AG09309 (cell line): ENCODE results near the gene GSG1.

Experiments
- DNase-seq: peaks from one replicate; pipeline ENCODE4 v3.0.0-alpha.2; 2010; ENCODE audit warnings: low read depth
- H3K4me3 ChIP-seq: 2 replicates; pipeline ENCODE4 v1.5.1; 2011; ENCODE audit warnings: mild to moderate bottlenecking, low read depth, low read length, moderate library complexity; ENCODE audit not compliant: control insufficient read depth
- TF ChIP-seq, protein P1 (sequence below): IDR thresholded peaks from 2 replicates; pipeline ENCODE4 v1.5.1; 2011; ENCODE audit warnings: mild to moderate bottlenecking, low read depth, low read length, inconsistent platforms; ENCODE audit not compliant: insufficient read depth, control insufficient read depth; ENCODE audit errors: missing control alignments

The GSG1 gene

DNA sequence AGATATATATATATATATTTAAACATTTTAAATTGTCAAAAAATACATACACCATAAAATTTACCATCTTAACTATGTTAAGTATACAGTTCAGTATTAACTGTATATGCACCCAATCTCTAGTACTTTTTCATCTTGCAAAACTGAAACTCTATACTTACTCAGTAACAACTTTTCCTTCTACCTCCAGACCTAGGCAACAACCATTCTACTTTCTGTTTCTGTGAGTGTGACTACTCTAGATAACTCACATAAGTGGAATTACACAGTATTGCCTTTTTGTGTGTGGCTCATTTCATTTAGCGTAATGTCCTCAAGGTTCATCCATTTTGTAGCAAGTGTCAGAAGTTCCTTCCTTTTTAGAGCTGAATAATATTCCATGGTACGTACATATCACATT lies 51.0 kb downstream of the GSG1 start:
- no peak overlapping the region for H3K4me3 ChIP-seq
- TF ChIP-seq, protein P1, sequence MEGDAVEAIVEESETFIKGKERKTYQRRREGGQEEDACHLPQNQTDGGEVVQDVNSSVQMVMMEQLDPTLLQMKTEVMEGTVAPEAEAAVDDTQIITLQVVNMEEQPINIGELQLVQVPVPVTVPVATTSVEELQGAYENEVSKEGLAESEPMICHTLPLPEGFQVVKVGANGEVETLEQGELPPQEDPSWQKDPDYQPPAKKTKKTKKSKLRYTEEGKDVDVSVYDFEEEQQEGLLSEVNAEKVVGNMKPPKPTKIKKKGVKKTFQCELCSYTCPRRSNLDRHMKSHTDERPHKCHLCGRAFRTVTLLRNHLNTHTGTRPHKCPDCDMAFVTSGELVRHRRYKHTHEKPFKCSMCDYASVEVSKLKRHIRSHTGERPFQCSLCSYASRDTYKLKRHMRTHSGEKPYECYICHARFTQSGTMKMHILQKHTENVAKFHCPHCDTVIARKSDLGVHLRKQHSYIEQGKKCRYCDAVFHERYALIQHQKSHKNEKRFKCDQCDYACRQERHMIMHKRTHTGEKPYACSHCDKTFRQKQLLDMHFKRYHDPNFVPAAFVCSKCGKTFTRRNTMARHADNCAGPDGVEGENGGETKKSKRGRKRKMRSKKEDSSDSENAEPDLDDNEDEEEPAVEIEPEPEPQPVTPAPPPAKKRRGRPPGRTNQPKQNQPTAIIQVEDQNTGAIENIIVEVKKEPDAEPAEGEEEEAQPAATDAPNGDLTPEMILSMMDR, result no peak
- no peak for DNase-seq

DNA sequence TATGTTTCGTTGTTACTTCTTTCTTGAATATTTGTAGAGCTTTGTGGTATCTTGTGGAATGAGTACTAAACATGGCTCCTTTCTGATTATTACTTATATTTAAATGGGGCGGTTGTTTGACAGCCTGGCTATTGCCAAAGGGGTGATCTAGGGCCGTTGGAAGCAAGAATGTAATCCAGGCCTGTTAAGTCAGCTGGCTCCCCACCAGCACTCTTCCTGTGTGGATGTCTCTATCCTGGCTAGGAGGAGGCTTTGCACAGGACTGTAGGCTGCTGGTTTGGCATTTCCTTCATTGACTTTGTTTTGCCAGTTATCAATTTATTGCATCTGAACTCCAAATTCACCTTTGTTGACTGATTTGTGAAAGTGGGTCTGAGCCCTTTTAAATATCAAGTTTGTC lies 53.7 kb downstream of the GSG1 start:
- no peak overlapping the region for H3K4me3 ChIP-seq
- TF ChIP-seq, protein P1, result no peak
- DNase-seq, result peak; percentile 2

DNA sequence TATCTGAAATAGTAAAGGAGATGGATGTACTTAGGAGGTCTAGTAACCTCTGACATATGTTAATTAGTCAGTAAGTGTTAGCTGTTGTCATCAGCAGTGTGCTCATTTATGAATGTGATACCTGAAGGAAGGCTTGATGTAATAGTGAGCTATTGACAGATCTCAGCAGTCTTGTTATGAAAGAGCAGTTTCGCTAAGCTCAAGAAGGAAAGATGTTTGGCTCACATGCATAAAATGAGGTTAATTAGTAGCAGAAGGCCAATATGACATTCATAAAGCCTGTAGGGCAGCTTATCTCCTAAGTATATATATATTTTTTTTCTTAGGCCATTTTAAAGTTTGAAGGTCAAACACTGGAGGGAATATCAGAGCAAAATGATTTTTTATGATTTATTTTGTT lies 56.5 kb downstream of the GSG1 start:
- H3K4me3 ChIP-seq, result no peak overlapping the region
- DNase-seq, result no peak
- TF ChIP-seq, protein P1, result no peak

DNA sequence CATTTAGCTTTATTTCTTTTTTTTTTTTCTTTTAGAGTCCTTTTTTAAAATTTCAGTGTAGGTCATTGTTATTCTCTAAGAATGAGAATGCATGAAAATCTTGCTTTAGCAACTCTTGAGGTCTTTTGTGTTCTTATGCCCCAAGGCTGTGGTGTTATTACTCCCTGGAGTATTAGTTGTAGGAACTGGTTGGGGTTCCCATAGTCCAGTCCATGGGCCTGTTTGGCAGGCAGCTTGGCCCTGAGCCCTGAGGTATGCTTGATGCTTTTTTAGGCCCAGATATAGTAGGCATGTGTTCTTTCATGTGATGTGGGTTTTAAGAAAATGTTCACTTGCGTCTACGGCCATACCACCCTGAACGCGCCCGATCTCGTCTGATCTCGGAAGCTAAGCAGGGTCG lies 57.7 kb downstream of the GSG1 start:
- no peak for DNase-seq
- TF ChIP-seq, protein P1, result no peak
- H3K4me3 ChIP-seq, result no peak overlapping the region

DNA sequence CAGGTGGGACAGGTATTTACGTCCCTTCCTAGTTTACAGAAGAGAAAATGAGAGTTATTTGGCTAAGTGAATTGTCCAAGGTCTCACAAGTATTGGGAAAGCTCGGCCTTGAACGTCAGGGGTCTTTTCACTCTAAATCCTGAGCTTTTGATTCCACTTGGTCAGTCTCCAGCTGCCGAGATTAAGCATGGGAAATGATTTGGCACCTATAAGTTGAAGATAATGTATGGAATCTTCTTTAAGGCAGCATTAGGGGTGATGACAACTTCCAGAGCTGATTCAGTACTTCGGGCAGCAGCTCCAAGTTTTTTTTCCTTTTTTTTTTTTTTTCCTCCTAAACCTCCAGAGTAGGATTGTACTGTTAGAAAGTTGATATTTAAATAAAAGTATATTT lies 58.6 kb downstream of the GSG1 start:
- TF ChIP-seq, protein P1, result no peak
- peak overlapping the region; percentile 71 for H3K4me3 ChIP-seq
- no peak for DNase-seq

DNA sequence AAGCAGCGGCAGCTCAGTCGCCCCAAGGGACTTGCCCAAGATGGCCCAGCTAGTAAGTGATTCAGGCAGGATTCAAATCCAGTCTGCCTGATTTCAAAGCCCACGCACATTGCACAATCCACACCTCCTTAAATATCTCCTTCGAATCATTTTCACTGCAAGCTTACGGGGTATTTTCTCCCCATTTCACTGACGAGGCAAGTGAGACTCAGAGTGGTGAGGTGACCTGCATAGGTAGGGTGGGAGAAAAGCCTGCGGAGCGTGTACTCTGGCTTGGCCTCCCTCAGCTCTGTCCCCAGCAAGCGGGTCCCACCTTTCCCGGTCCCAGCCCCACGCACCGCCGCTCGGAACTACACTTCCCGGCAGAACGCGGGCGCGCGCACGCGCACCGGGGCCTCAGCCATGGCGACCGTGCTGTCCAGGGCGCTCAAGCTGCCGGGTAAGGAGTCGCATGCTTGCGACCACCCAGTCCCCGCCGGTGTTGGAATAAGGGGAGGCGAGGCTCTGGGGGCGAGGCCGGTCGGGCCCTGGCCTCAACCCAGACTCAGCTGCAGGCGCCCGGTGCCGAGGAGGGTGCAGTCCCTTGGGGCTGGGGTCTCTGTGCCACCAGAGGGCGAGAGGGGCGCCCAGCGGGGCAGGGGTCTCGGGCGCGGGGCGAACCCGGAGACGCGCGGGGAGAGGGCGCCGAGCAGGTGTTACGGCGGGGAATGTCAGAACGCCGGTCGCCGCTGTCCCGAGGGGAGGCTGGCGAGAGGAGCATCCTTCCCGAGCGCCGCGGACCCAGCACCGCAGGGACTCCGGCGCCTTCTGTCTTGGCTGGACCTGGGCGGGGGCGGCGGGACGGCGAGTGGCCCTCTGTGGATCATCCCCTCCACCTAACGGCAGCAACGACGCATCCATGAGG lies 59.2 kb downstream of the GSG1 start, which contains the start of gene FAM234B:
FAM234B (plus strand) TSS at position 380 of the 904 bp plus-strand sequence; CDS start at position 403, 23 bp downstream.
- peak within 1 kb of the TSS; percentile 71 for H3K4me3 ChIP-seq
- DNase-seq, result peak; percentile 4
- TF ChIP-seq, protein P1, result no peak
